GM18519 (cell line): ENCODE measurements around the gene UFC1.

ENCODE experiments used
- ATAC-seq: cut with Tn5 transposase; IDR thresholded peaks from one replicate; pipeline ENCODE4 v1.9.1; 2021; ENCODE audit warnings: mild to moderate bottlenecking, moderate library complexity; ENCODE audit not compliant: unreplicated experiment, low FRiP score

The UFC1 gene

GRCh38 chr1:161188381-161188780, 34.6 kb downstream of the UFC1 start:
- no peak for ATAC-seq

- ATAC-seq = no peak
These were observed 35.3 kb downstream of the UFC1 start for GRCh38 chr1:161189036-161189435.

GRCh38 chr1:161190962-161191521, 37.3 kb downstream of the UFC1 start:
- ATAC-seq = no peak

- ATAC-seq = no peak
These were observed 38.2 kb downstream of the UFC1 start for GRCh38 chr1:161191971-161192370.

- ATAC-seq = no peak
These were observed 39.0 kb downstream of the UFC1 start for GRCh38 chr1:161192476-161193465.

- ATAC-seq = no peak
These were observed 39.9 kb downstream of the UFC1 start for GRCh38 chr1:161193561-161194235.

GRCh38 chr1:161195171-161195570, 41.4 kb downstream of the UFC1 start:
- no peak for ATAC-seq

GRCh38 chr1:161196111-161196510, 42.3 kb downstream of the UFC1 start:
- ATAC-seq = no peak

- ATAC-seq = no peak
These were observed 43.0 kb downstream of the UFC1 start for GRCh38 chr1:161196521-161197451.

- no peak for ATAC-seq
These were observed 43.9 kb downstream of the UFC1 start for GRCh38 chr1:161197560-161198193.

- ATAC-seq = no peak
These were observed 44.6 kb downstream of the UFC1 start for GRCh38 chr1:161198194-161198896.

GRCh38 chr1:161198897-161199431, 45.2 kb downstream of the UFC1 start, which contains the start of gene ADAMTS4:
ADAMTS4 (minus strand) TSS chr1:161199054; CDS start chr1:161198627, 427 bp downstream.
- no peak for ATAC-seq

- ATAC-seq = no peak
These were observed 45.8 kb downstream of the UFC1 start for GRCh38 chr1:161199506-161200139.

GRCh38 chr1:161200421-161200991, 46.7 kb downstream of the UFC1 start:
- ATAC-seq = no peak

- no peak for ATAC-seq
These were observed 47.4 kb downstream of the UFC1 start for GRCh38 chr1:161200992-161201835.

GRCh38 chr1:161201836-161202712, 48.3 kb downstream of the UFC1 start, which contains the start of gene NDUFS2:
NDUFS2 (plus strand) TSS chr1:161202367; CDS start chr1:161202386, 19 bp downstream.
- ATAC-seq = peak; percentile 91
